Left ventricle myocardium inferior (tissue), 1 donor: ENCODE measurements around the gene CREG2. TPM values are rescaled to one million over a fixed set of nuclear protein-coding genes. Genes with fewer than 3 reads are reported as not detected.

Source experiments
- DNase-seq: peaks from one replicate; pipeline ENCODE4 v3.0.0-alpha.2; 2020
- H3K27ac ChIP-seq: fragments of 200-600 bp; replicated peaks from 2 replicates; pipeline ENCODE4 v1.8.0; 2021
- H3K27me3 ChIP-seq: fragments of 200-600 bp; 2 replicates; pipeline ENCODE4 v1.8.0; 2021; ENCODE audit warnings: low read depth
- H3K36me3 ChIP-seq: fragments of 200-600 bp; 2 replicates; pipeline ENCODE4 v1.8.0; 2021
- H3K4me1 ChIP-seq: fragments of 200-600 bp; 2 replicates; pipeline ENCODE4 v1.8.0; 2021
- H3K4me3 ChIP-seq: fragments of 200-600 bp; 2 replicates; pipeline ENCODE4 v1.8.0; 2021; ENCODE audit warnings: mild to moderate bottlenecking, moderate library complexity
- H3K9me3 ChIP-seq: fragments of 200-600 bp; replicated peaks from 2 replicates; pipeline ENCODE4 v1.8.0; 2021
- CTCF ChIP-seq: fragments of 200-600 bp; IDR thresholded peaks from 2 replicates; pipeline ENCODE4 v1.8.0; 2021; ENCODE audit warnings: antibody characterized with exemption, mild to moderate bottlenecking, borderline replicate concordance
- intact Hi-C: fragments of 100-400 bp; cut with micrococcal nuclease; formaldehyde crosslinking; loops from one replicate; pipeline ENCODE4 v1.11.0; 2022
- total RNA-seq: library from RNA; stranded (reverse); fragmentation: NEBNext Ultra II Directional; extraction: Animal tissue kit (Norgen Biotek cat#: 25700); gene quantifications from one replicate; pipeline ENCODE4 v1.2.1, GENCODE V29; 2021
- donor health status: DM: no; HTN: yes; CAD: no; lungs with severe emphysema.

Gene CREG2
- total RNA-seq, 1 donor from 2014 or later: not detected

- intact Hi-C loops: loop anchor here (10.0 kb wide), 1 partner anchor 418 kb away; no protein-coding TSS in a partner anchor
- Histone ChIP-seq H3K27me3 (no peaks in the 10 kb centered on the region), H3K4me3 (no peak overlapping the region), H3K4me1 (peaks cover 7% of the 10 kb centered on the region), H3K36me3 (no peaks in the 10 kb centered on the region), H3K27ac (no peak overlapping the region), H3K9me3 (peaks cover 6% of the 10 kb centered on the region)
- TF ChIP-seq CTCF: no peak
- DNase-seq: no peak
Measured at GRCh38 chr2:101416609-101417008, 29.3 kb upstream of the CREG2 start.

GRCh38 chr2:101415884-101416283 lies 28.6 kb upstream of the CREG2 start:
- Histone ChIP-seq H3K27me3 (no peaks in the 10 kb centered on the region), H3K27ac (no peak overlapping the region), H3K4me3 (no peak overlapping the region), H3K4me1 (peaks cover 7% of the 10 kb centered on the region), H3K9me3 (peaks cover 6% of the 10 kb centered on the region), H3K36me3 (no peaks in the 10 kb centered on the region)
- no peak for TF ChIP-seq CTCF
- intact Hi-C loops: loop anchor here (10.0 kb wide), 1 partner anchor 419 kb away; no protein-coding TSS in a partner anchor
- no peak for DNase-seq

GRCh38 chr2:101415220-101415619 lies 27.9 kb upstream of the CREG2 start:
- Histone ChIP-seq H3K36me3 (no peaks in the 10 kb centered on the region), H3K27me3 (no peaks in the 10 kb centered on the region), H3K4me3 (no peak overlapping the region), H3K27ac (no peak overlapping the region), H3K9me3 (peaks cover 6% of the 10 kb centered on the region), H3K4me1 (peaks cover 7% of the 10 kb centered on the region)
- TF ChIP-seq CTCF: no peak
- intact Hi-C loops: loop anchor here (10.0 kb wide), 1 partner anchor 420 kb away; no protein-coding TSS in a partner anchor
- DNase-seq: no peak

GRCh38 chr2:101412092-101412694 lies 24.9 kb upstream of the CREG2 start:
- Histone ChIP-seq H3K27me3 (no peaks in the 10 kb centered on the region), H3K27ac (no peak overlapping the region), H3K4me1 (no peaks in the 10 kb centered on the region), H3K4me3 (no peak overlapping the region), H3K9me3 (peaks cover 6% of the 10 kb centered on the region), H3K36me3 (no peaks in the 10 kb centered on the region)
- intact Hi-C loops: loop anchor here (10.0 kb wide), 1 partner anchor 423 kb away; no protein-coding TSS in a partner anchor
- no peak for TF ChIP-seq CTCF
- no peak for DNase-seq

GRCh38 chr2:101410746-101411145 lies 23.4 kb upstream of the CREG2 start:
- H3K27ac ChIP-seq: no peak overlapping the region
- intact Hi-C loops: loop anchor here (10.0 kb wide), 1 partner anchor 424 kb away; no protein-coding TSS in a partner anchor
- peaks cover 6% of the 10 kb centered on the region for H3K9me3 ChIP-seq
- H3K27me3 ChIP-seq: no peaks in the 10 kb centered on the region
- no peaks in the 10 kb centered on the region for H3K36me3 ChIP-seq
- no peak for TF ChIP-seq CTCF
- no peak for DNase-seq
- no peak overlapping the region for H3K4me3 ChIP-seq
- H3K4me1 ChIP-seq: no peaks in the 10 kb centered on the region
